HG02981 (cell line): ENCODE data around the gene SNX8.

Source experiments
- ATAC-seq: cut with Tn5 transposase; IDR thresholded peaks from one replicate; pipeline ENCODE4 v1.9.1; 2021; ENCODE audit warnings: mild to moderate bottlenecking, moderate library complexity; ENCODE audit not compliant: unreplicated experiment

Gene SNX8

DNA sequence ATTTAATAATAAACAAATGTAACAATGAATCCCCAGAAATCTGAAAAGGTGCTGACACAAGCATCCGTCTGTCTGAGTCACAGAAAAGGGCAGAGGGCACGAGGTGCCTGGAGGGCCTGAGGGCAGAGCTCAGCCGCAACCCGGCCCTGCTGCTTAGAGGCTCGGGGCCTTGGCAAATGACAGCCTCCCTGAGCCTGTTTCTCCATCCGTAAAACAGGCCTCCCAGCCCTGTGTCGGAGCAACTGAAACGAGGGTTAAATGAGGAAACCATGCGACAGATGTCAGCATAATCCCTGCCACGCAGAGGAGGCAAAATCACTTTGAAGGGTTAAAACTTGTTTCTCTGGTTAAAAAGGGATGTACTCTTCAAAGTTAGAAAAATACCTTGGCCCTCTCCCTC is 47.3 kb downstream of the SNX8 start:
- no peak for ATAC-seq

DNA sequence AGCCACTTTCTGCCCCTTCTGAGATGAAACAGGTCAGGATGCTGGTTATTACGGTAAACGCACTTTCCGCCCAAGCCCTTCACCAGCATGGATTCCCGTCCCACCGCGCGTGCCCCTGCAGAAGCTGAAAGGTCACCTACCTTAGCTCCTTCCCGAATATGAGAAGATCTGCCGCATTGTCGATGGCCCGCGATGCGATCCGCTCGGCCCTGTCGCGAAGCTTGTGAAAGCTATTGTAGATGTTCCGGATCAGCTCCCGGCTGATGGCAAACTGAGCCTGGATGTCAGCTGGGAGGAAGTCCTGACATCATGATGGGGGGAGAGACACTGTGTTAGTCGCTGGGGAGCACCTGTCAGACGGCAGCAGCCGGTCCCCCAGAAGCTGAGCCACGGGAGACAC is 50.1 kb downstream of the SNX8 start:
- no peak for ATAC-seq

DNA sequence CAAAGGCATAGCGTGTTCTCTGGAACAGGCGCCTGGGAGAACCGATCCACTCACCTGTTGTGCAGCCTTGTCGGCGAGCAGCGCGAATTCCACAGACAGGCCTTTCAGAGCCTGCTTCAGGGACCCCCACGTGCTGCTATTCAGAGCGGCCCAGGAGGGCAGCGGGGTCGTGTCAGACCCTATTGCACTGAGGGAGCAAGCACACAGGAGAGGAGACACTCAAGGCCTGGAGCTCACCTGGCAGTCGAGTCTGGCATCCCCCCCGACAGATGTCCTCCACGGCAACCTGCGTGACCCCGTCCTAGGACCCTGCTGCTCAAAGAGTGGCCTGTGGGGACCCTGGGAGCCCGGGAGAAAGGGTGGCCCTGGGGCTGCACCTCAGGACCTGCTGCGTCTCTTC is 51.1 kb downstream of the SNX8 start:
- ATAC-seq: no peak

DNA sequence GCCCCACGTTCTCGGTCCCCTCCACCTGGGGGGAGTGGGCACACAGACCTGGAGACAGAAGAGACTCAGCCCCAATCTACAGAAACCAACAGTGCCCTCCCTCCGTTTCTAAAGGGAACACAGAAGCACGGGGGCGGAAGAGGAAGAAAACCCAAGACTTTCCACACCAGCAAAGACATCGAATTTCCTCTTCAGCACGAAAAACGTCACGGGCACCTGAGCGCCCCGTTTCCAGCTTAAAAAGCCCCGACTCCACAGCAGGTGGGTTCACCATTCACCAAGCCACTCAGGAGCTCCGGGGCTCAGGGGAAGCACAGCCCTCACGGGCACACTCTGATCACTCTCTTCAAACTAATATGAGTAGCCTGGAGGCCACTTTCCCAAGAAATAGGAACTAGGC is 52.6 kb downstream of the SNX8 start:
- ATAC-seq: no peak

- ATAC-seq: no peak
These were observed 53.4 kb downstream of the SNX8 start for GRCh38 chr7:2260820-2261219.

DNA sequence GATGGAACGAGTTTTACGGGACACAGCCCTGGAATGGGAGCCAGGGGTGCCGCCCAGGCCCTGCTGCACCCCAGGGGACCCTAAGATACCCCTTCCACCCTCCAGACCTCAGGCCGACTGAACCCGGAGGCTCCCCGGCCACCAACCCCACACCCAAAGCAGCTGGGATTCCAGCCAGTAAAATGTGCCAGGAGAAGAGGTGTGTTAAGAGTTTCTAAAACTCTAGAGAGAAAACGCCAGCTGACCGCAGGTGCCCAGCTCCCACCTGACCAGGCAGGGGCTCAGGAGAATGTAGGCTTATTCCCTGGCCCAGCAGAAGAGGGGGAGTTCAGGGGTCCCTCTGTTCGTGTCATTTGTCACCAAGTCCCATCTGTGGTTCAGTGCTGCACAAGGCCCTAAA is 54.8 kb downstream of the SNX8 start:
- ATAC-seq: no peak

DNA sequence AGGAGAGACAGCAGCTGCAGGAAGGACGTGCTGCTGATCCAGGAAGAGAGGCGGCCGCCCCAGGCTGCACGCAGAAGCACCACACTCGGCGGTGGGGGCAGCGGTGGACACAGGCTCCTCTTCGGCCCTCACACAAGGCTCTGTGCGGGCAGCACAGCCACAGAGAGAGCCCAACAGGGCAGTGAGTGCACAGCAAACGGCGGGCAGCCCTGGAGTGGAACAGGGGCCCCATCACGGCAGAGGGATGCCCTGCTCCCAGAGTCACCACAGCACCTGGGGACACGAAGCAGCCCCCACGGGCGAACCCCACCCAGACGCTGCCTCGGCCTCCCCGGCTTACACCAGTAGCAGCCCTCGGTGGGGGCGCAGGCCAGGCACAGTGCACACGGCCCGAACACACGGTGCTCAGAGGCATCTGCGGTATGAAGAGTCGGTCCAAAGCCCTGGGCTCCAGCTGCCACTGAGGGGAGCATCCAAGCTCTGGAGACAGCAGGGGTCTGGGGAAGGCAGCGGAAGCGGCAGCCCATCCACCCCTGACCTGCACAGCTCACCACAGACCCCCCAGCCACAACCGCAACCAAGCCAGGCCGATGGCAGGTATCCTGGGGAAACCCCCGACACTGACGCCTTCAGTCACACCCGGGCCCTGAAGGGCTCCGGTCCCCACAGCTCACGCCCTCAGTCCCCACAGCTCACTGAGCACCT is 55.4 kb downstream of the SNX8 start:
- ATAC-seq: no peak

DNA sequence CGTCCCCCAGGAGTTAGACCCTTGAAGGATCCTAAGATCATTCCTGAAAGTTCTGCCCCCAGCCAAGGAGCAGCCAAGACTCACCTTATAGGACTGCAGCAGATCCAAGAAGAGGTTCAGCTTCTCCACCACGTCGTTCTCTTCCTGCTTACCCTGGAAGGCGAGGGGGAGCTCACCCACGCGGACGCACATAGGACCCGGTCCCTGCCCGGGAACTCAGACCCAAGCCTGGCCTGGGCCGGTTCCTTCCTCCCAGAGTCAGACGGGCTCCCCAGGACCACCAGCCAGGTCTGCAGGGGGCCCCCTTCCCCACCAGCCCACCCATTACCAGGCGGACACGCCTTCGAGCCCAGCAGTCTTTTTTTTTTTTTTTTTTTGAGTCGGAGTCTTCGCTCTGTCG is 56.6 kb downstream of the SNX8 start:
- ATAC-seq: no peak

GRCh38 chr7:2257046-2257551 is 57.1 kb downstream of the SNX8 start:
- ATAC-seq: no peak

GRCh38 chr7:2256306-2257045 is 57.8 kb downstream of the SNX8 start:
- ATAC-seq: no peak

GRCh38 chr7:2255145-2256139 is 58.8 kb downstream of the SNX8 start:
- no peak for ATAC-seq

DNA sequence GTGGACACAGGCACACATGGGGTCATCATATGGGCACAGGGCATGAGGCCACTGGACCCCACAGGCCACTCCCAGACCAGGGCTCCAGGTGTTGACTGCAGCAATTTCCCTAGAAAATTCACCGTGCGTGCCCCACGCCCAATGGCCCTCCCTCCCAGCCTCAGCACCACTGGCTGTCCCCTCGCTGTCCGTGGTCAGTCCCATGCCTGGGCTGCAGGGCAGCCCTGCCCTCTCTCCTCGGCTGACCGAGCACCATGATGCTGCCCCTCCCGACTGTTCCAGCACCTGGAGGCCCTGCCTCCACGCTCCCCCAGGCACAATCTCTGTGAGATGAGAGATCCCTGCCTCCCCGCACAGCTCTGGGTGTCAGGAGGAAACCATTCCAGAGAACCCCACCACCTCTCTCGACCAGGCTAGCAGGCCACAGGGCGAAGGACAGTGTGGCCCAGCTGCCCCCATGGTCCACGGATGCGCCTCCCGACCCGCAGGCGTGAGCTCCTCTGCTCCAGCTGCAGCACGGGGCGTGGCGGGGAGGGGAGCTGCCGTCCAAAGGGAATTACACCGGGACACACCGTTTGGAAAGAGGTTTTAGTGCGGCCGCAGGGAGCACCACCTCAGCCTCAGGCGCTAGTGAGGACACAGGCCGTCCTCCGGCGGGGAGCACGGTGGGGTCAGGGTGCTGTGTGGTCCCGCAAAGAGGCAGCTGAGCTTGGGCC is 59.7 kb downstream of the SNX8 start:
- no peak for ATAC-seq

DNA sequence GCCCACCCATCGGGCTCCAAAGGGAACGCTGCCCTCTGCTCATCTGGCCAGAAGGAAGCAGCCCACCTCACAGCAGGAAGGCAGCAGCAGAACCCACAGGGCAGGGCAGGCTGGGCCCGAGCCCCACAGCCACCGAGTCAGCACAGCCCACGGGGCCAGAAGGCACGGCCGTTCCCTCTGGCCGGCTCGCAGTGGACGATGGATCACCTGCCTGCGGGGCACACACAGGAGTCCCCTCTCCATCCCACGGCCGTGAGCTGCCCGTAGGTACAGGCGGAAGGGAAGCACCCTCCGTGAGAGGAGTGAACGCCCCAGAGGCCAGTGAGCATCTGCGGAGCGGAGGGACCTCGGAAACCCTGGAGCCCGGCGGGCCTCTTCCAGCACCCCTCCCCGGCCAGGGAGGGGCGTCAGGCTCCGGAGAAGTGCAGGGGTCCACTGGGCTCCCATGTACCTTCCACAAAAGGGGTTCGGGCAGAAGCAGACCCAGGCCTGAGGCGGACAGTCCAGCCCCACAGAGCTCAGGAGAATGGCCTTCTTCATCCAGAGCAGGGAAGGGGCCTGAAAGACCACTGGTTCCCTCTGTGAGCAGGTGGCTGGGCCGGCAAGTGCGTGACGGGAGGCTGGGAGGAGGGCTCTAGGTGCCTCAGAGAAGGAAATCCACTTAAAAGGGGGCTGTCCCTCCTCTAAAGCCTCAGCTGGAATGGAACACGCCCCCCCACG is 60.6 kb downstream of the SNX8 start:
- ATAC-seq: no peak

- ATAC-seq: no peak
These were observed 61.2 kb downstream of the SNX8 start for GRCh38 chr7:2253021-2253420.

GRCh38 chr7:2251841-2252771 is 62.1 kb downstream of the SNX8 start:
- ATAC-seq: no peak

DNA sequence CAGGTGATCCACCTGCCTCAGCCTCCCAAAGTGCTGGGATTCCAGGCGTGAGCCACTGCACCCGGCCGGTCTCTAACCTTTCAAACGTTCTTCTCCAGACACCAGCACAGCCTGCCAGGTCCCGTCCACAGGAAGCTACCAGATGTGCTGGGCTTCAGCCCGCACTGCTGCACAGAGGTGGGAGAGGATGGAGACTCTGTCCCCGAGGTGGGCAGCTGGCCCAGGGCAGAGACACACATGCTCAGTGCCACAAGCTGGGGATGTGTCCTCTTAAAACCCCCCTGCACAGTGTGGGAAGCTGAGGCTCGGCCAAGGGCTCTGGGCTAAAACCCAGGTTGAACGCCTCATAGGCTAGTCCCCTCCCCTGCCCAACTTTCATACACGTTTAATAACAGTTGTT is 62.9 kb downstream of the SNX8 start:
- no peak for ATAC-seq

DNA sequence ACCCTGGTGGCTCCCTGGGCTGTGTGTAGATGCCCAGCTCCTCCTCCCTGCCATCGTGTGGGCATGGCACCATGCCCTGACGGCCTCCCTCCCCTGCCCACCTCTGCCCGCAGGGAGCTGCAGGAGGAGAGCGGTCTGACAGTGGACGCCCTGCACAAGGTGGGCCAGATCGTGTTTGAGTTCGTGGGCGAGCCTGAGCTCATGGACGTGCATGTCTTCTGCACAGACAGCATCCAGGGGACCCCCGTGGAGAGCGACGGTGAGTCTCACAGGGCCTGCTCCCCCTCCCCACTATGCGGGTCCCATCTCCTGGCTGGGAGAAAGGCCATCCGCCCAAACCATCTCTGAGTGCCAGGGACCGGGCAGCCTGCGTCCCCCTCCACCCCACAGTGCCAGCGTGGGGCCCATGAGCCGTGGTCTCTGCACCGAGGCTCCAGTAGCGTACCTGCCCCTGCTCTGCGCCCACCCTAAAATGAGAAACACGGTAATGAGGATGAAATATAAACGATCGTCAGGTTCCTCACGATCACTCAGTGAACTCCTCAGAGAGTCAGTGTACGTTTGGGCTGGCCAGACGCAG is 64.4 kb downstream of the SNX8 start:
- ATAC-seq: no peak

DNA sequence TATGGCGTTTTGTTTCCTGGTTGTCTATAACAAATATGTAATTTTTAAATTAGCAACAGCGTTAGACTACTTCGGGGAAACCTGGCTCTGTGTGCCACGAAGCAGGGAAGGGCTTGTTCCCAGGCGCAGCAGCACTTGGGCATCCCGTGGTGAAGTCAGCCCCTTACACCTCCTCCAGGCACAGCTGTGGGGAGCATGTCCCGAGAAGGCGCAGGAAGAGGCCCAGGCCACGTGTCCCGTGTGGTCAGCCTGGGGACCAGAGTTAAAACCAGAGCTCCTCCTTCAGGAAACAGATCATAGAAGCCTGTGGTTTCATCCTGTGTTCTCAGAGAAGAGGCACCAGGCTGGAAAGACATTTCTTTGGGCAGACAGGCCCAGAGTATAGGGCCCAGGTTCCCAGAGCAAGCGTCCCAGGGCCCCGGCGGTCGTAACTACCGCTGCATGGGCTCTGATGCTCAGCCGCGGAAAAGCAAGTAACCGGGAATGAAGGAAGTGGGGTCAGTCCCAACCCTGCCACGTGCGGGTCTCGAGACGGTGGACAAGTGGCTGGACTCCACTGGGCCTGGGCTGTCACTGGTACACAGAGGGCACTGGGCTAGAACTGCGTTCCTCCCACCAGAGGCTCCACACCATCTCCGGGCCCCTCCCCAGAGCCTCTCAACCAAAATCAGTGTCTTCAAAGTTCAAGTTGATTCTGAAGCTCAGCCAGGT is 65.1 kb downstream of the SNX8 start:
- ATAC-seq: no peak
